Activated B cell treated with CpG ODN at 0.5 μM for 24 hours (primary cell): ENCODE data around the gene PAQR4. TPM values are rescaled to one million over a fixed set of nuclear protein-coding genes. Genes with fewer than 3 reads are reported as not detected.

Experiments used
- ATAC-seq: fragments of 200-7000 bp; cut with Tn5 transposase; one replicate; pipeline ENCODE4 v1.10.0; 2021; ENCODE audit warnings: low read depth, mild to moderate bottlenecking, moderate library complexity
- CTCF ChIA-PET: fragments of 350-600 bp; sonication (Branson Sonifier 250); formaldehyde crosslinking; loops from one replicate; lab custom pipeline; 2021; ENCODE audit warnings: antibody characterized with exemption; lab: Charles Lee
- POLR2A ChIA-PET: fragments of 350-600 bp; sonication (Branson Sonifier 250); formaldehyde crosslinking; loops from one replicate; lab custom pipeline; 2021; ENCODE audit warnings: antibody characterized with exemption; lab: Charles Lee
- DNase-seq: peaks from one replicate; pipeline ENCODE4 v3.0.0; 2022
- H3K27ac Mint-ChIP-seq: one replicate; pipeline ENCODE4 v1.8.0; 2020; ENCODE audit warnings: mixed read lengths
- H3K27me3 Mint-ChIP-seq: one replicate; pipeline ENCODE4 v1.8.0; 2021; ENCODE audit warnings: mixed read lengths
- H3K36me3 Mint-ChIP-seq: one replicate; pipeline ENCODE4 v1.8.0; 2021; ENCODE audit warnings: low read depth, mixed read lengths
- H3K4me1 Mint-ChIP-seq: one replicate; pipeline ENCODE4 v1.8.0; 2021; ENCODE audit warnings: mixed read lengths
- H3K4me3 Mint-ChIP-seq: one replicate; pipeline ENCODE4 v1.8.0; 2020; ENCODE audit warnings: mild to moderate bottlenecking, mixed read lengths
- H3K9me3 Mint-ChIP-seq: one replicate; pipeline ENCODE4 v1.8.0; 2020; ENCODE audit warnings: mixed read lengths
- intact Hi-C: fragments of 100-400 bp; cut with micrococcal nuclease; formaldehyde crosslinking; loops from one replicate; pipeline ENCODE4 v1.15.1; 2024
- total RNA-seq: library from RNA; stranded (reverse); gene quantifications from 2 replicates; pipeline ENCODE4 v1.2.3, GENCODE V29; 2022
- TF ChIP-seq, protein P1 (sequence below): fragments of 200-600 bp; IDR thresholded peaks from one replicate; pipeline ENCODE4 v1.8.0; 2022; ENCODE audit warnings: antibody characterized with exemption, mild to moderate bottlenecking

Gene PAQR4
- total RNA-seq, 1 donor from 2014 or later = 2.7 TPM

DNA sequence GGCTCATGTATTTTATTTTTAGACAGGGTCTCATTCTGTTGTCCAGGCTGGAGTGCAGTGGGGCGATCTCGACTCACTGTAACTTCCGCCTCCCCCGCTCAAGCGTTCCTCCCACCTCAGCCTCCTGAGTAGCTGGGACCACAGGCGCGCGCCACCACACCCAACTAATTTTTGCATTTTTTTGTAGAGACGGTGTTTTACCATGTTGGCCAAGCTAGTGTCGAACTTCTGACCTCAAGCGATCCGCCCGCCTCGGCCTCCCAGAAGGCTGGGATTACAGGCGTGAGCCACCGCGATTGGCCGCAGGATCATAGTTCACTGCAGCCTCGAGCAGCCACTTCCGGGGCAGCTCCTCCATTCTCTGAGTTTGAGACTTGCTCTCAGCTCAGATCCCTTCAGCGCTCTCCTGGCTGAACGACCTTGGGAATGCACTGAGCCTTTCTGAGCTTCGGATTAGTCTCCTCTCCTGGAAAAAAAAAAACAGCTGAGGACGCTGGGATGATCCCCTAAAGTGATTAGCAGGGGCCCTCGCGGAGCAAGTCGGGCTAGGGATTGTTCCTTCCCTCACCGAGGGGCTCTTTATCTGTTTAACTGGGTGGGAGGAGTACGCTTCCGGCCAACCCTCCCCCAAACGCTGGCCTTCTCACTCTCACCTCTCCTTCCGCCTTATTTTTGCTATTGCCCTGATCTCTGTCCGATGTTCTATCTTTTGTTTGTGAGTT is 12.2 kb downstream of the PAQR4 start:
- no peaks in the 10 kb centered on the region for H3K36me3 Mint-ChIP-seq
- no peaks in the 10 kb centered on the region for H3K27me3 Mint-ChIP-seq
- H3K4me3 Mint-ChIP-seq = peak overlapping the region; percentile 84
- intact Hi-C loops = no loop called here
- ChIA-PET CTCF (no interaction called here), POLR2A (interaction anchor here (0.5 to 1.5 kb wide), 12 partner anchors 10 to 204 kb away, joined by 3 to 10 read pairs (median 4); partner anchors contain the start of genes ELOB, FLYWCH2, KREMEN2 and PAQR4)
- DNase-seq (no peak), ATAC-seq (no peak)
- TF ChIP-seq, protein P1, sequence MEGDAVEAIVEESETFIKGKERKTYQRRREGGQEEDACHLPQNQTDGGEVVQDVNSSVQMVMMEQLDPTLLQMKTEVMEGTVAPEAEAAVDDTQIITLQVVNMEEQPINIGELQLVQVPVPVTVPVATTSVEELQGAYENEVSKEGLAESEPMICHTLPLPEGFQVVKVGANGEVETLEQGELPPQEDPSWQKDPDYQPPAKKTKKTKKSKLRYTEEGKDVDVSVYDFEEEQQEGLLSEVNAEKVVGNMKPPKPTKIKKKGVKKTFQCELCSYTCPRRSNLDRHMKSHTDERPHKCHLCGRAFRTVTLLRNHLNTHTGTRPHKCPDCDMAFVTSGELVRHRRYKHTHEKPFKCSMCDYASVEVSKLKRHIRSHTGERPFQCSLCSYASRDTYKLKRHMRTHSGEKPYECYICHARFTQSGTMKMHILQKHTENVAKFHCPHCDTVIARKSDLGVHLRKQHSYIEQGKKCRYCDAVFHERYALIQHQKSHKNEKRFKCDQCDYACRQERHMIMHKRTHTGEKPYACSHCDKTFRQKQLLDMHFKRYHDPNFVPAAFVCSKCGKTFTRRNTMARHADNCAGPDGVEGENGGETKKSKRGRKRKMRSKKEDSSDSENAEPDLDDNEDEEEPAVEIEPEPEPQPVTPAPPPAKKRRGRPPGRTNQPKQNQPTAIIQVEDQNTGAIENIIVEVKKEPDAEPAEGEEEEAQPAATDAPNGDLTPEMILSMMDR = no peak
- H3K27ac Mint-ChIP-seq = no peak overlapping the region
- no peaks in the 10 kb centered on the region for H3K9me3 Mint-ChIP-seq
- H3K4me1 Mint-ChIP-seq = peaks cover 27% of the 10 kb centered on the region

DNA sequence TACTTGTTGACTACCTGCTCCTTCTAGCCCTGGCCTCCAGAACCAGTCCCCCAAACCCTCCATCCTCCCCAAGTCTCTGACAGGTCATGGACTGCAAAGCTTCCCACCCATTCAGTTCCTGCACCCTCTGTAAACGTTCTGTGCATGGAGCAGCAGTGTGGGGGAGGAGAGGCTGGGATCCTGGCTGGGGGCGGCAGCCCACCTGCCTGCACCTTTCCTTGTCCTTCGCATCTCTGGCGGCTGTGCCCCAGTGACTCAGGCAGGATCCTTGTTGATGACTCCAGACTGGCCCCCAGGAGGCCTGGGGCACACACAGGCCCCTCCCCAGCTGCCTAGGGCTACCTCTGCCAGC is 12.7 kb downstream of the PAQR4 start:
- Mint-ChIP-seq H3K4me1 (peaks cover 27% of the 10 kb centered on the region), H3K27me3 (no peaks in the 10 kb centered on the region), H3K27ac (no peak overlapping the region), H3K36me3 (no peaks in the 10 kb centered on the region), H3K4me3 (peak overlapping the region; percentile 74), H3K9me3 (no peaks in the 10 kb centered on the region)
- intact Hi-C loops = loop anchor here (2.0 kb wide), 3 partner anchors 39 to 107 kb away; partner anchors contain the start of gene TNFRSF12A
- DNase-seq (no peak), ATAC-seq (no peak)
- TF ChIP-seq, protein P1 = no peak
- POLR2A ChIA-PET = interaction anchor here (0.9 to 1.2 kb wide), 4 partner anchors 12 to 99 kb away, joined by 3 to 4 read pairs (median 3); partner anchors contain the start of genes FLYWCH2, PAQR4 and TNFRSF12A
- CTCF ChIA-PET = no interaction called here

DNA sequence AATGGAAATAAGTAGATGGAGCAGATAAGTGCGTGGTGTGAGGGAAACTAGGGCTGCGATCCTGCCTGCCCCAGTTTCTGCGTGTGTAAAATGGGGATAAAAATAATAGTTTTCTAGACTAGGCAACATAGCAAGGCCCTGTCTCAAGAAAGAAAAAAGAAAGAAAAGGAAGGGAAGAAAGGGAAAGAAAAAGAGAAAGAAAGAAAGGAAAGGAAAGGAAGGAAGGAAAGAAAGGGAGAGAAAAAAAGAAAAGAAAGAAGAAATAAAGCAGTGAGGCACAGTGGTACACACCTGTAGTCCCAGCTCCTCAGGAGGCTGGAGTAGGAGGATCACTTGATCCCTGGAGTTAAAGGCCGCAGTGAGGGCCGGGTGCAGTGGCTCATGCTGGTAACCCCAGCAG is 13.3 kb downstream of the PAQR4 start:
- ChIA-PET POLR2A (interaction anchor here (0.7 to 1.1 kb wide), 2 partner anchors 19 to 497 kb away, joined by 11 to 13 read pairs; partner anchors contain the start of gene KREMEN2), CTCF (no interaction called here)

DNA sequence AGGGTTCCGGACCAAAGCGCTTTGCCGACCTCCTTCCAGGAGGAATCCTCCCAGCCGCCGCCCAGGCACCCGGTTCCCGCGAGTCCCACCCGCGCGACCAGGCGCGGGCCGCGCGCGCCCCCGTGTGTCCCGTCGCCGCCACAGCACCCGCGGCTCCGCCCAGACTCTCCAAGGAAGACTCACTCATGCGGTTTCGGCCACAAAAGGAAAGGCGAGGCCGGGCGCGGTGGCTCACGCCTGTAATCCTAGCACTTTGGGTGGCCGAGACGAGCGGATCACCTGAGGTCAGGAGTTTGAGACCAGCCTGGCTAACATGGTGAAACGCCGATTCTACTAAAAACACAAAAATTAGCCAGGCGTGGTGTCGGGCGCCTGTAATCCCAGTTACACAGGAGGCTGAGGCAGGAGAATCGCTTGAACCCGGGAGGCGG is 14.6 kb downstream of the PAQR4 start:
- ChIA-PET POLR2A (interaction anchor here (1.1 kb wide), 1 partner anchor 14 kb away, joined by 3 read pairs; no protein-coding TSS in a partner anchor), CTCF (interaction anchor here (1.0 kb wide), 1 partner anchor 38 kb away, joined by 3 read pairs; no protein-coding TSS in a partner anchor)
- intact Hi-C loops = loop anchor here (1.0 to 2.0 kb wide), 5 partner anchors 21 to 109 kb away; partner anchors contain the start of gene TNFRSF12A
- TF ChIP-seq, protein P1 = peak; percentile 48
- DNase-seq = peak; percentile 70
- Mint-ChIP-seq H3K27me3 (no peaks in the 10 kb centered on the region), H3K4me1 (peaks cover 27% of the 10 kb centered on the region), H3K4me3 (peak overlapping the region; percentile 62), H3K36me3 (no peaks in the 10 kb centered on the region), H3K27ac (no peak overlapping the region), H3K9me3 (no peaks in the 10 kb centered on the region)
- peak; percentile 59 for ATAC-seq

More for the DNA sequence above, 13.3 kb downstream of the PAQR4 start:
- ATAC-seq (no peak), DNase-seq (no peak)
- Mint-ChIP-seq H3K36me3 (no peaks in the 10 kb centered on the region), H3K4me1 (peaks cover 27% of the 10 kb centered on the region), H3K9me3 (no peaks in the 10 kb centered on the region), H3K27ac (no peak overlapping the region), H3K4me3 (no peak overlapping the region), H3K27me3 (no peaks in the 10 kb centered on the region)
- intact Hi-C loops = loop anchor here (2.0 kb wide), 3 partner anchors 38 to 108 kb away; partner anchors contain the start of gene TNFRSF12A
- TF ChIP-seq, protein P1 = no peak

DNA sequence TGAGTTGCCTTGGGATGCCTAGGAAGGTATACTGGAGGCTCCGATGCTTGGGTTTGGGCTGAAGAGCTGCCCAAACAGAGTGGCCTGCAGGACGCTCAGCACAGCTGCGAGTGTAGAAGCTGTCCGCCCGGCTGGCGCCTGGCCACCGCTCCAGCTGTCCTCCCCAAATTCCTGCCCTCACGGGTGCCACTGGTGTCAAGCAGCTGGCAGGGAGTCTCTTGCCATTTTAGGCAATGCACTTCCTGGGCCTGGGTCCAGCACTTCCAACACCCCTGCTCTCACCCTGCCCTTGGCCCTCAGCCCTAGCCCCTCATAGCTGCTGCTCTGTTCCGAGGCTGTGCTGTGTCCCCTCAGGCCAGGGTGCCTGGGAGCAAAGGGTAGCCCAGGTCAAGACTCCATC is 16.3 kb downstream of the PAQR4 start:
- Mint-ChIP-seq H3K9me3 (no peaks in the 10 kb centered on the region), H3K36me3 (no peaks in the 10 kb centered on the region), H3K4me1 (peaks cover 23% of the 10 kb centered on the region), H3K27ac (no peak overlapping the region), H3K27me3 (peaks cover under 1% of the 10 kb centered on the region), H3K4me3 (no peak overlapping the region)
- intact Hi-C loops = no loop called here
- DNase-seq = no peak
- ChIA-PET CTCF (no interaction called here), POLR2A (no interaction called here)
- TF ChIP-seq, protein P1 = no peak
- no peak for ATAC-seq
